ENCODE results near the gene STMN3.
A peak's percentile ranks its signal among the peaks of the same experiment; 100 is the strongest.
"Not testable (repeated sequence)": the region's sequence is repeated elsewhere in the genome, so short reads cannot be mapped to it uniquely, and the experiment has no call there.

STMN3 gene

GRCh38 chr20:63679799-63680305 is 26.6 kb upstream of the STMN3 start:
- DNase-seq = no peak

GRCh38 chr20:63678667-63679465 is 25.6 kb upstream of the STMN3 start:
- DNase-seq = no peak

GRCh38 chr20:63678071-63678470 is 24.8 kb upstream of the STMN3 start:
- DNase-seq = no peak

DNA sequence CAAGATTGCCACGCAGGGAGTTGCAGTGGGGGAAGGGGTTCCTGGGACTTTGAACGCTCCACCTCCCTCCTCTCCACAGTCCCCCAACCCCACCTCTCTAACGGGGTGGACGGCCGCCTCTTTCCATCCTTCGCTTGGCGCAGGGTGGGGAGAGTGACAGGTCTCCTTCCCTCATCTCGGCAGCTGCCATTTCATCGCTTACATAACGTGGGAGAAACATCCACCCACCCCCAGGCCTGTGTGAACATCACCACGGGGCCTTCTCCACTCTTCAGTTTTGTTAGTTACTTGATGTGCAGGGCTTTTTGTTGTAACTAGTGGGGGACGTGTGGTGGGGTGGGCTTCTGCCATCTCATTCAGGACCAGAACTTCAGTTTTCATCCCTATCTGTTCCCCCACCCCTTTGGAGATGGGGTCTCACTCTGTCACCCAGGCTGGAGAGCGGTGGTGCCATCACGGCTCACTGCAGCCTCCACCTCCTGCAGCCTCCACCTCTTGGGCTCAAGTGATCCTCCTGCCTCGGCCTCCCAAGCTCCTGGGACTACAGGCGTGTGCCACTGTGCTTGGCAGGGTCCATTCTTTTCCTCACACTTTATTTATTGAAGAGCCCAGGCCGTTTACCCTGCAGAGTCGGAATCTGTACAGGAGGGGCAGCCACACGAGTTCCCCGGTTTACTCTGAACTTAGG is 22.6 kb upstream of the STMN3 start:
- peak in 1 of 56 donors; percentile 14 for DNase-seq

DNA sequence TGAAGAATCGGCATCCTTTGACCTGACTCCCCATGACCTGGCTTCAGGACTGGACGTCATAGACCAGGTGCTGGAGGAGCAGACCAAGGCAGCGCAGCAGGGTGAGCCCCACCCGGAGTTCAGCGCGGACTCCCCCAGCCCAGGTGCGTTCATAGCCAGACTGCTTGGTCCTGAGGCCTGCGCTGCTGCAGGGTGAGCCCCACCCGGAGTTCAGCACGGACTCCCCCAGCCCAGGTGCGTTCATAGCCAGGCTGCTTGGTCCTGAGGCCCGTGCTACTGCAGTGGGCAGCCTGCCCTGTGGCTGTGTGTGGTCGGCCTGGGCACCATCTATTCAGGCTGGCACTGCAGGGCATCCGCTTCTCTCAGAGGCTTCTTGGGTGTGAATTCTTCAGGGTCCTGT is 20.7 kb upstream of the STMN3 start:
- no peak for DNase-seq

DNA sequence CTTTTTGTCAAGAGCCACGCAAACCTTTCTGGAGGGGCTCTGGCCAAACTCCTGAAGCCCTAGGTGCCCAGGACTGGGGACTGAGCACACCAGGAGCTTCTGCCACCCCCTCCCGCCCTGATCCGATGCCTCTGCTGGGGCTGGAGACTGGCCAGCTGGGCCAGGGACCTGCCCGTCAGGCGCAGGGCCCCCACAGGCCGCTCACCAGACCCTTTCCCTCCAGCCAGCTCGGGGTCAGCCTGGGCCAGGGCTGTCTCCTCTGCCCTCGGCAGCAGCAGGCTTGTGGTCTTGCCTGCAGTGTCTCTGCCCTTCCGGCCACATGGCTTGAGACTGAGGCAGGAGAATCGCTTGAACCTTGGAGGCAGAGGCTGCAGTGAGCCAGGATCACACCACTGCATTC is 19.4 kb upstream of the STMN3 start:
- DNase-seq = no peak

- not testable (repeated sequence) for DNase-seq
Observed at GRCh38 chr20:63671695-63672094, 18.5 kb upstream of the STMN3 start.

GRCh38 chr20:63668351-63668750 is 15.1 kb upstream of the STMN3 start:
- DNase-seq = no peak

GRCh38 chr20:63667858-63668257 is 14.6 kb upstream of the STMN3 start:
- DNase-seq = no peak

DNA sequence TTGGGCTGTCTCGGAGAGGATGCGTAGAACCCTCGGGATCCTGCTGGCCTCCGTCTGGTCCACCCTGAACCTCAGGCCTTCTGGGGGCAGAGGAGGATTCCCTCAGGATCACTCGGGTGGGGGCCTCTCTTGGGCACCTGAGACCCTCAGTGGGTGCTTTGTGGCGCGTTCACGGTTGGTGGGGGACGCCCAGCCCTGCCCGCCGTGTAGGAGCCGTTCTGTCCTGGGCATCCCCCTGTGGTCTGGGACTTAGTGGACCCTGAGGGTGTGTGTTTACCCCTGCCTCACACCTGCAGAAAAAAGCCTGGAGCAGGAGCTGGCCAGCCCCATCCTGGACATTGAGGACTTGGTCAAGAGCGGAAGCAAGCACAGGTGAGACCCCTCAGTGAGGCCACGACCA is 12.5 kb upstream of the STMN3 start:
- no peak for DNase-seq

DNA sequence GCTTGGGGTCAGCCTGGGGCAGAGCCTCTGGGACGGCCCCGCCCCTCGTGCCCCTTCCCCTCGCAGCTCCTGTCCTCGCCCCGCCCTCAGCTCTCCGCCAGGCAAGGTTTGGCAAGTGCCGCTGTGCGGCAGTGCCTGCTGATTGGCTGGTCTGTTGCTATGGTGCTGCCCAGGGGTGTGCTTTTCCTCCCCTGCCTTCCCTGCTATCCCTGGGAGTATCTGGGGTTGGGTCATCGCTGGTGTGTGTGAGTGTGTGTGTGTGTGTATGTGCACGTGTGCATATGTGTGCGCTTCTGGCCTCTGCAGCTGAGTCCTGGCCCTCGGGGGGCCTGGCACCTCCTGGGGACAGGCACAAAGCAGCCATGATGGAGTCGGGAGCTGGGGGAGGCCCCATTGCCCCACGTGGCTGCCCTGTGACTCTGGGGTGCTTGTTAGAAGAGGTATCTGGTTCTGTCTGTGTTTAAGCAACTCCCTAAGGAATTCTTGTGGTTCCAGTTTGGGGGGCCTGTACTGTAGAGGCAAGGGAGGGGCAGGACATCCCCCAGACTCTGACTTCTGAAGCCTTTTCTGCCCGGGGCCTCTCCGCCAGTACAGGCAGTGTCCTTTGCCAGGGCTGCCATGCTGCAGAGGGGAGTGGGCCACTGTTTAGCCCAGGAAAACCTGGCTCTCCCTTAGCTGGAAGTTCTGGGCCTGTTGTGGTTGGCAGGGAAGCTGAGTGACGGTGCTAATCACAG is 11.8 kb upstream of the STMN3 start:
- DNase-seq = peak in 36 of 56 donors; percentile 6 to 73 (median 49)

GRCh38 chr20:63664143-63664851 is 11.1 kb upstream of the STMN3 start:
- DNase-seq = no peak

GRCh38 chr20:63663332-63664066 is 10.3 kb upstream of the STMN3 start:
- DNase-seq = no peak

DNA sequence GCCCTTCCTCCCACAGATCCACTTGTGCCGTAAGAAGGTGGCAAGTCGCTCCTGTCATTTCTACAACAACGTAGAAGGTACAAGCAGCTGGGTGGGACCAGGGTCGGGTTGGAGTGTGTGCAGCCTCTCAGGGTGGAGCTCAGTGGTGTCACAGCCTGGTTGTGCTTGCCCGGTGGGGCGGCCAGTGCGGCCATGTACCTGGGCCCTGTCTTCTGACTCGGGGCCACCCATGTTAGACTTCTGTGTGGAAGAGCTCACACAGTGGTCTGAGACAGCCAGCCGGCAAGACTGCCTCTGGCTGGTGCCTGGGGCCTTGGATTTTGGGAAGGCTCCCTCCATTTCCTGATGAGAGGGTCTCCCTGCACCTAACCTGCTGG is 9.6 kb upstream of the STMN3 start:
- DNase-seq = no peak

DNA sequence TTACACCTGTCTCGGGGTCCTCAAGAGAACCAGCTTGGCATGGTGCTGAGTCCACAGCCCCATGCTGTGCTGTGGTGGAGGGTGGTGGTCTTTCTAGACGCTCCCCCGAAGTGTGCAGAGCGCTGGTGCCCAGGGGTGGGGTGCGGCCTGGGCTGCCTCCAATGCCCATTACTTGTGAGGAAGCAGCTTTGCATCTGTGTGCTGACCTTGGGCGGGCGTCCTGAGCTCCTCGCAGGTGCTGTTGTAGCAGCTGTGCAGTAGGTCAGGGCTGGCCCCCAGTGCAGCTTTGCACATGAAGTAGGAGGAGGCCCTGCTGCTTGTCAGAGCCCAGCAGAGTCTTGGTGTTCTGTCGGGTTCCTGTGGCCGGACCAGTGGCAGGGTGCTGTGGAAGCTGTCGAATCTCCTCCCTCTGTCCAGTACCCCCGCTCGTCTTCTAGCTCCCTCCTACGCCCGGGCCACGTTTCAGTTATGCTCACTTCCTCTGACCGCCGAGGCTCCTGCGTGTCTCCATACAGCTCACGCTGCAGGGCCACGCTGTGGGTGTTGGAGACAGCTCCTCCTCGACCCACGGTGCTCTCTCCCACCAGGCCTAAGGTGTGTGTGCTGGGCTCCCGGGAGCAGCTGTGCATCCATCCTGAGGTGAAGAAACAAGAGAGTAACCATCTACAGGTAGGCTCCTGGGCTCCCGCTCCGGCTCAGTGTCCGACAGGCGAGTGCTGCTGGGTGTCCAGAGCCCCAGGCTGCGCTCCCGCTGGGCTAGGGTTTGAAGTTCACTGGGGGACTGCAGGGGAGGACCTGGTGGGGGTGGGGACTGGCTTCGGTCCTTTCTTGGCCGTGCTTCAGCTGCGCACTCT is 9.0 kb upstream of the STMN3 start:
- DNase-seq = no peak

- no peak for DNase-seq
Observed at GRCh38 chr20:63661108-63661507, 7.9 kb upstream of the STMN3 start.

- DNase-seq = no peak
Observed at GRCh38 chr20:63660622-63661021, 7.4 kb upstream of the STMN3 start.

DNA sequence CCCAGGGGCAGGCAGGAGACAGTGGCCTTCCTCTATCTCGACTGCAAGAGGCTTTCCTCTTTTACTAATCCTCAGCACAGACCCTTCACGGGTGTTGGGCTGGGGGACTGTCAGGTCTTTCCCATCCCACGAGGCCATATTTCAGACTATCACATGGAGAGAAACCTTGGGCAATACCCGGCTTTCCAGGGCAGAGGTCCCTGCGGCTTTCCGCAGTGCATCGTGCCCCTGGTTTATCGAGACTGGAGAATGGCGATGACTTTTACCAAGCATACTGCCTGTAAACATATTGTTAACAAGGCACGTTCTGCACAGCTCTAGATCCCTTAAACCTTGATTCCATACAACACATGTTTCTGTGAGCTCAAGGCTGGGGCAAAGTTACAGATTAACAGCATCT is 7.0 kb upstream of the STMN3 start:
- DNase-seq = not testable (repeated sequence)

GRCh38 chr20:63659370-63659769 is 6.1 kb upstream of the STMN3 start:
- no peak for DNase-seq

DNA sequence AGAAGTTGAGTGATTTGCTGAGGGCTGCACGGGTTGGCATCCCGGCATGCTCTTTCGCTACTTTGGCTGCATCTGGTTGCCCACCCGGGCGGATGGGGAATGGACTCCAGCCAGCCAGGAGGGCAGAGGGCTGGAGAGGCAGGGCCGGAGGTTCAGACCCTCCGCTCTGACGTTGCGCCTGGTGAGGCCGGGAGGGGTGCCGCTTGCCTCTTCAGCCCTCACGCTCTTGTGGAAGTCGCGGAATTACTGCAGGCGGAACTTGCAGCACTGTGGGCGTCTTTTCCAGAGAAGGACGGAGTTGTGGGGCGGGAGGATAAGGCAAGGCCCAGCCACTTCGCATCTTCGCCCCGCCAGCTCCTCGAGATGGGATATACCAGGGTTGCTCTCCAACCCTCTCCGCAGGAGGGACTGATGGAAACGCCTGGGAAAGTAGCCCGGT is 5.5 kb upstream of the STMN3 start:
- DNase-seq = peak in 4 of 56 donors; percentile 55 to 65 (median 60)
